NAMALWA (cell line): ENCODE data around the gene MSI2.
A peak's percentile ranks its signal among the peaks of the same experiment; 100 is the strongest.
"Not testable (repeated sequence)": the region's sequence is repeated elsewhere in the genome, so short reads cannot be mapped to it uniquely, and the experiment has no call there.

Experiments used
- DNase-seq: peaks from one replicate; pipeline ENCODE4 v3.0.0-alpha.2; 2015; ENCODE audit warnings: low spot score

MSI2 gene

GRCh38 chr17:57619061-57619937 lies 363.0 kb downstream of the MSI2 start:
- DNase-seq, result no peak

- DNase-seq, result no peak
Measured at GRCh38 chr17:57620576-57620975, 364.3 kb downstream of the MSI2 start.

GRCh38 chr17:57621791-57622190 lies 365.5 kb downstream of the MSI2 start:
- DNase-seq, result not testable (repeated sequence)

- DNase-seq, result no peak
Measured at GRCh38 chr17:57622306-57622682, 366.0 kb downstream of the MSI2 start.

- DNase-seq, result peak; percentile 72
Measured at GRCh38 chr17:57622683-57623433, 366.5 kb downstream of the MSI2 start.

GRCh38 chr17:57623620-57624019 lies 367.3 kb downstream of the MSI2 start:
- DNase-seq, result no peak

DNA sequence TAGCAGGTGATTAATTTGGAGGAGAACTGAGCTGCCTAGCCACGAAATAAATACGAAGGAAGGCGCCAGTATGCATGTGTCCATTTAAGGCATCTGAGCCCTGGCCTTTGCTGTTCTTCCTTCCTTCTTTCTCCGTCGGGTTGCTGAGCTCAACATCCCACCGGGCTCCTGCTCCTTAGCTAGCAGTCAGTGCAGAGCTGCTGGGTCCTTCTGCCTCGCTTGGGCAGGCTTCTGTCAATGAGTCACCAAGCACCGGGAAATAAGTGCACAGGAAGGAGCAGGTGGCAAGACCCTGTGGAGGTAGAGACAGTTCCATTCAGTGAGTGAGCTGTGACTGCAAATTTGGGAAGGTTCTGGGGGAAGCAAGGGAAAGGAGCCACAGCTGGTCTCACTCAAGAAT lies 368.1 kb downstream of the MSI2 start:
- no peak for DNase-seq

- no peak for DNase-seq
Measured at GRCh38 chr17:57625511-57625910, 369.2 kb downstream of the MSI2 start.

GRCh38 chr17:57625957-57626356 lies 369.6 kb downstream of the MSI2 start:
- no peak for DNase-seq

DNA sequence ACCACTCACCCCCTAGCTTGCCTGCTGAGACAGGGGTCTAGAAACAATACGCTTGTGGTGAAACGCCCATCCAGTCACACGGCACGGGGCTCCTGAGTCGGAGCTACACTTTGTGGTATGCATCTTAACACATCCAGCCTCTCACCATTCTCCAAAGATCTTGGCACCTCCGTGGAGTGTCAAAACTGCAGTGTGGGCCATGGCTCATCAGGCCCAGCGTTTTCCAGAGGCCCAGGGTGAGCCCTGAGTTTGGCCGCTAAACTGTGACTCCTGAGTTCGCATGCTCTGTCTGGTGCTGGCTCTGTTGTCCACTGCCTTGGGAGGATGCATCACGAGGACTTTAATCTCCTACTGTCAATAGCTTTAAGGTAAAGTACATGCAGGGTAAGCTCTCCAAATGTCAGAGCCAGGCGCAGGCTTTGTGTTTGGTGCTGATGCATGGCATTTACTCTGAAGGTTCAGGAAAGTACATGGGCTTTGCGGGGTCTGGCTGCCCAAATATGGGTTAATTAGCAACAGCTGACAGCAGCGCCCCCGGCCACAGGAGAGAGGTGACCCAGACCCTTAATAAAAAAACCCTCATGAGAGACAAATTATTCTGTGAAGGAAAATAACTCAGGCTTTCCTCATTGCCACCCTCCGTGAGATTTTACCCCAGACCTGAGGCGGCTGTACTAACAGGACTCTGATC lies 370.3 kb downstream of the MSI2 start:
- no peak for DNase-seq

DNA sequence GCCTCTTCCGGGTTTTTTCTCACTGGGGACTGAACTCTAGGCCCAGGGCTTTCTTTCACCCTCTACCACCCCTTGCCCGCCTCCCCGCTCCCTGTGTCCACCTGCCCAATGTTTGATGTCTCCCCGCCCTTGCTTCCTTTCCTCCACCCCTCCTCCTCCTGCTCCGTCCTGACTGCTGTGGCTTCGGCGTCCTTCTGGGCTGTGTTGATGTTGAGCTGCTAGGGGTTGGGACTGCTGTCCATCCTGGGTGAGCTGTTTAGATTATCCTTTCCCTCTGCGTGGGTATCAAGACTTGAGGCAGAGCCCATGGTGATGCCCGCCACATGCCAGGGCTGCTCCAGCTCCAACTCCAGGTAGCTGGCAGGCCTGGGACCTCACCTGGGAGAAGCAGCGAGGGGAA lies 371.3 kb downstream of the MSI2 start:
- no peak for DNase-seq

- DNase-seq, result no peak
Measured at GRCh38 chr17:57628421-57628820, 372.1 kb downstream of the MSI2 start.

- peak; percentile 53 for DNase-seq
Measured at GRCh38 chr17:57629470-57629869, 373.1 kb downstream of the MSI2 start.

DNA sequence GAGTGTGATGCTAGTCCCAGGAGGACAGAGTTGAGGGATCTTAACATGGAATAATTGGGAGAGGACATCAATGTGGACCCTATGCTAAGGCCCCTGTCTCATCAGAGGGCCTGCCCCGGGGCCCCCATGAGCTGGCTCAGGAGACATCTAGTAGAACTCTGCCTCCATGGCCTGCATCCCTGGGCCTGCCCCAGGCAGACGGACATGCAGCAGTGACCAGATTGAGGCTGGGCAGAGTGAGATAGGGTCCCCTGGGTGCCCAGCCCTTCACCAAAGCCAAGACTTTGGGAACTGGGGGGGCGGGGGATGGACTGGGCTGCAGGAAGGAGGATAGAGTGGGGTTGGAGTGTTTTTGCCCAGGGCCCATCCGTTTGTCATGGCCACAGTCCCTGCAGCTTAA lies 373.6 kb downstream of the MSI2 start:
- no peak for DNase-seq

DNA sequence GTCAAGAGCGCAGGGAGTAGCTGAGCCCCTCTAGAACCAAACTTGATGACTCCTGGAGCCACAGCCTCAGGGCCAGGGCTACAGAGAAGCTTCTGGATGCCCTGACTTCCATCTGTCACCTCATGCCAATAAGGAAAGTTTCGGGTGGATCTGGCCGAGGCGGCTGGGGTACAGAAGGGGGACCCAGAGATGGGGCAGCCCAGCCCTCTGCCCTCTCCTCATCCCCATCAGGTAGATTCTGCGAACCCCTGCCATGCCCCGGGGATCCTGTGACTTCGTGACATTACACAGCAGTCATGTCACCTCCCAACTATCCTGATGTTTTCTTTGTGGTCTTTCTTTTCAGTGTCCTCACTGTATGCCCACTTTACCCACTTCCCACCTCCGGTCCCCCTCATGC lies 374.4 kb downstream of the MSI2 start:
- no peak for DNase-seq

GRCh38 chr17:57631871-57632270 lies 375.5 kb downstream of the MSI2 start:
- no peak for DNase-seq

DNA sequence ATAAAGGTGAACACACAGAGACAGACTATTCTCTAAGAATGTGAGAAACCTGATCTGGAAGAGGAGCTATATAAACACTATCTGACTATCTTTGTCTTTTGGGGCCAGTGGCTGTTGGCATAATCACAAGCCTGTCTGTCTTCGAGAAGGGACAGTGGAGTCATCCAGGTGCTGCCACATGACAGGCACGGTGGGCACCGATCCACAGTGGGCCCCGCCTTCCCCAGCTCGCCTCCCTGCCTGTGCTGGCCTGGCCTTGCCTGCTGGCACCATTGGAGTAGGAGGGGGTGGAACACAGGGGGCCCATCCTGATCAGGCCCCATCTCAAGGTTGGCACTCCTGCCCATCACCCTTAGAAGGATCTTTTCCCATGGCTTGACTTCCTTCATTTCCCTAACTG lies 376.0 kb downstream of the MSI2 start:
- DNase-seq, result no peak

DNA sequence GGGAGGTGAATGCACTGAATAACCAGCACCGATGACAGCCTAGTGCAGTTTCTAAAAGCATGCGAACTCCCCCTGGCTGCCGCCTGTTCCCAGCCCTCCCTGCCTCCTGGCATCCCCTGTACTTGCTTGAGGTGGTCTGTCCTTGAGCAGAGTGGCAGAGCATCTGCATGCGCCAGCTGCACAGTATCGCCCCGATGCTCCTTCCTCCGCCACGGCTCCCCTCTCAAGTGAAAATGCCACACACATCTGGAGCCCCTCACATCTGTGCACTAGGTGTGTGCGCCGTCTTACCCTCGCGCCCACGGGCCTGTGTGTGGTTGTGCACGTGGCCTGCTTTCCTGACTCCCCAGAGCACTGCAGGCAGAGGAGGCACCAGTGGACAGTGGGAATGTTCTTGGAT lies 376.9 kb downstream of the MSI2 start:
- no peak for DNase-seq

DNA sequence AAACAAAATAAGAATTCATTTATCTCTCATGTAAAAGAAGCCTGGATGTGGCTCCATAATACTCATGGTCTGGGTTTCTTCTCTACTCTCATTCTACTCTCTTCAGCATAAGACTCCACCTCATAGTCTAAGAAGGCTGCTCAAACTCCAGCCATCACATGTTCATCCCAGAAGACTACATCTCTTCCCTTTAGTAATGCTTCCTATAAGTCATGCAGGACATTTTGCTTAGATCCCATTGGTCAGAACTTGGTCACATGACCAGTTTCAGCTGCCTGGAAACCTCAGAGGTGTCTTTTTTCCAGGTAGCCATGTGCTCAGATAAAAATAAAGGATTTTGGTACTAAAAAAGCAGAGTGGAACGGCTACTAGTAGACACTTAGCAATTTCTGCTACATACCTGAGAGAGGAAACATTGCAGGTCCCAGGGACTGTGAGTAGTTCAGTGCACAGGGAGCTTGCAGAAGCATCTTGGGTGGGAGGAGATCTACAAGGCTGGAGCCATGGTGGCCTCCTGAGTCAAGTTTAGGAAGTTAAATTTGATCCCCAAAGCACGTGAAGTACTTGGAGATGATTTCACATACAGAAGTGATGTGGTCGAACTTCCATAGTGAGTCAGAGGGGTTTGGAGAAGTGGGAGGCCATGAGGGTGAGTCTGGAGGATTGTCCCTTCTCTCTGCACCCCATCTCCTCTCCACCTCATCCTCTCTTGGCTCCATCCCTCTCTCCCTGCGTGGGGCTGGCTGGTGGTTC lies 378.6 kb downstream of the MSI2 start:
- DNase-seq, result no peak

DNA sequence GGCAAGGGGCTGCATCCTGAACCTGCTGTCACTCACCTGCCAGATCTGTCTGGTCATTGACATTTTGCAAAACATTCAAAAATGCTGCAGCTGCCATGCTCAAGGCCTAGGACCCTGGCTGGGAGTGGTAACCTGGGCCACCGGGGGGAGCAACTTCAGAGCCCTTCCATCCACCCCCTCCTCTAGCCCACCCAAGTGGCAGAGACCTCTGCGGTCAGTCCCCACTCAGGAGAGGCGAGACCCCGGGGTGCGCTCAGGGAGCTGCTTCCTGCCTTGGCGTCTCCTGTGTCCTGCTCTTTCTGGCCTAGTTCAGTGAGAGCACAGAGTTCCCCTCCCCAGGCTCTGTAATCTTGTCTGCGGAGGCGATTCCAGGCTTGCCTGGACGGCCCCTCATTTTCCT lies 380.0 kb downstream of the MSI2 start:
- DNase-seq, result no peak

DNA sequence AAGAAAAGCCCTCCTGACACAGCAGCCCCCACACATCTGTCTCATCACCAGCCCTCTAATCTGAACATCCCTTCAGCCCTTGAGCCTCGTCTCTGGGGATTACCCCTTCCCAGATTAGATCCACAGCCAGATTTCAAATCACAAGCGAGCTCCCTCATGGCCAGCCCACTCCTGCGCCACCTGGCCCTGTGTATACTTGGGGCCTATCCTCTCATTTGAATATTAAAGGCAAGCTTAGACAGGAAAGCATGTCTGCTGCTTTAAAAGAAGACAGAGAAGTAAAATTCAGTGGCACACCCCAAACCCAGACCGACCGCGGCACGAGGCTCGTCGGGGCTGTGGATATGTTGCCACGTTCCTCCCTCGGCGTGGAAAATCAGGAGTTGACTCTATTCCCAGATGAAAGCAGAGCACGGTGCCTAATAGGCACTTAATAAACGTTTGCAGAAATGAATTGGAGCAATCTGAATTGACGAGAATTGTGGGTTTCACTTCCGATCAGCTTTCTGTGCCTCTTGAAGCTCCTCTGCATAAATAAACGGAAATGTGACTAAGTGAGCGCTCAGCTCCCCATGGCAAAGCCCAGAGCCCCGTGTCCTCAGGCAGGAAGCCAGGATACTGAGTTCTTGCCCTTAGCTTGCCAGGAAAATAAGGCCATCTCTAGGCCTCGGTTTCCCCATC lies 380.8 kb downstream of the MSI2 start:
- no peak for DNase-seq

DNA sequence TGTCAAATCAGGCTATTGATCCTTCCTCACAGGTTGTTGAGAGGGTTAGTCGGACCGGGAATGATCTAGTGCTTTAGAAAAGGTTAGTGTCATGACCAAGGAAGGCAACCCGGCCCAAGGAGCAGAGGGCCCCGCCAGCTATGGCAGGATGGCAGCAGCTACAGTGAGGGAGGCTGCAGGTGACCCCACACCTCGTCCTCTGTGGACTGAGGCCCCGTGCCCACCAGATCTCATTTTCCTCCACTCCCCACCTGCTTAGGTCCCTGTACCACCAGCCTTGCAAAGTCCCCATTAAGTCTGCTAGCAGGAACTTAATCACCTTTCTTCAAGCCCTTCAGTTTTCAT lies 381.3 kb downstream of the MSI2 start:
- no peak for DNase-seq
